Stimulated activated naive B cell treated with anti-CD40 and anti-IgM and Interleukin-4, amounts not matched to agents 10 μg/mL and 1 μg/mL and 100 μg/mL, for 72 hours (primary cell): Measurements from ENCODE around the gene PIGU.
"Not testable (repeated sequence)": the region's sequence is repeated elsewhere in the genome, so short reads cannot be mapped to it uniquely, and the experiment has no call there.

ENCODE experiments used
- ATAC-seq, 2 donors: fragments of 150-1000 bp; cut with Tn5 transposase; replicated peaks; 2 replicates each; pipeline ENCODE4 v1.10.0; 2021; ENCODE audit warnings: moderate library complexity in 1 of 2
- DNase-seq: peaks from one replicate; pipeline ENCODE4 v3.0.0; 2021
- H3K27ac Mint-ChIP-seq: one replicate; pipeline ENCODE4 v1.8.0; 2022; ENCODE audit warnings: mild to moderate bottlenecking, mixed read lengths
- H3K27me3 Mint-ChIP-seq, 2 donors: one replicate each; pipeline ENCODE4 v1.8.0; 2022; ENCODE audit warnings: mixed read lengths in 2 of 2
- H3K36me3 Mint-ChIP-seq, 2 donors: one replicate each; pipeline ENCODE4 v1.8.0; 2022; ENCODE audit warnings: mixed read lengths in 2 of 2, mild to moderate bottlenecking in 1 of 2
- H3K4me1 Mint-ChIP-seq, 2 donors: one replicate each; pipeline ENCODE4 v1.8.0; 2022; ENCODE audit warnings: mixed read lengths in 2 of 2, mild to moderate bottlenecking in 1 of 2
- H3K4me3 Mint-ChIP-seq, 2 donors: one replicate each; pipeline ENCODE4 v1.8.0; 2022; ENCODE audit warnings: mild to moderate bottlenecking in 2 of 2, mixed read lengths in 2 of 2, moderate library complexity in 1 of 2
- H3K9me3 Mint-ChIP-seq, 2 donors: one replicate each; pipeline ENCODE4 v1.8.0; 2022; ENCODE audit warnings: mixed read lengths in 2 of 2, mild to moderate bottlenecking in 1 of 2

Gene PIGU, protein sequence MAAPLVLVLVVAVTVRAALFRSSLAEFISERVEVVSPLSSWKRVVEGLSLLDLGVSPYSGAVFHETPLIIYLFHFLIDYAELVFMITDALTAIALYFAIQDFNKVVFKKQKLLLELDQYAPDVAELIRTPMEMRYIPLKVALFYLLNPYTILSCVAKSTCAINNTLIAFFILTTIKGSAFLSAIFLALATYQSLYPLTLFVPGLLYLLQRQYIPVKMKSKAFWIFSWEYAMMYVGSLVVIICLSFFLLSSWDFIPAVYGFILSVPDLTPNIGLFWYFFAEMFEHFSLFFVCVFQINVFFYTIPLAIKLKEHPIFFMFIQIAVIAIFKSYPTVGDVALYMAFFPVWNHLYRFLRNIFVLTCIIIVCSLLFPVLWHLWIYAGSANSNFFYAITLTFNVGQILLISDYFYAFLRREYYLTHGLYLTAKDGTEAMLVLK

DNA sequence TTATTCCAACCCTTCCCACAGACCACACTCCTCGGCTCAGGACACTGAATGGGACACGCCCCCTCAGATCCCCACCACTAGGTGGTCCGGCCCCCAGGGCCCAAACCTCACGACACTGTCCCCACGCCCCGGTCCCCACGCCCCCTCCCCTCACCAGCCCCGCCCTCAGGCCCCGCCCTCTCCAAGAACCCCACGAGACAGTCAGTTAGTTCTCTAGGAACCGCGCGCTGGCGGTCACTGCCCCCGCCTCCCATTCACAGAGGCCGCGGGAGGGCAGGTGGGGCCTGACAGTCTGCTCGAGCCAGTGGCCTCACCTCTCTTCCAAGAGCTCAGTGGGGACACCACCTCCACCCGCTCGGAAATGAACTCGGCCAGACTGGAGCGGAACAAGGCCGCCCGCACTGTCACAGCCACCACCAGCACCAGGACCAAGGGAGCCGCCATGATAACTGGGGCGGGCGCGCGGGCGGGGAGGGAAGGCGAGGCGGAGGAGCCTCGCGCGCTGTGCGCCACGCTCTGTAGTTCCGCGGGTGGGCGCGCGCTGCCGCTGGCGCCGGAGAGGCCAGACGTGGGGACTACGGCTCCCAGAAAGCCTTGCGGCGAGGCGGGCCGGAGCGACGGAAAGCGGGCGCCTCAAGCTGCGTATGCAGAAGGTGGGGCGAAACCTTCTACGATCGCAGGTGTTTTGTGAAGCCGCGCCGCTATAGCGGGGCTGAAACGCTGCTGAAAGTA is at the start of gene PIGU:
TSS of gene PIGU (minus strand) at position 451 of the 732 bp plus-strand sequence. CDS start at position 444, 7 bp downstream.
- DNase-seq: peak; percentile 96

GRCh38 chr20:34724172-34724571 is 47.3 kb upstream of the PIGU start:
- H3K27me3 Mint-ChIP-seq: no peaks in the 10 kb centered on the region
- H3K4me1 Mint-ChIP-seq: peaks cover 3 to 5% of the 10 kb centered on the region in 2 donors
- no peak for DNase-seq
- no peak overlapping the region for H3K4me3 Mint-ChIP-seq
- no peak overlapping the region for H3K27ac Mint-ChIP-seq
- peaks cover 31 to 38% of the 10 kb centered on the region in 2 donors for H3K36me3 Mint-ChIP-seq
- no peak for ATAC-seq
- no peaks in the 10 kb centered on the region for H3K9me3 Mint-ChIP-seq

More for the DNA sequence above, at the start of gene PIGU:
- Mint-ChIP-seq H3K36me3 (peaks cover 0 to 4% of the 10 kb centered on the region in 2 donors), H3K4me3 (peak within 1 kb of the TSS; percentile 88 to 99), H3K27ac (peak within 1 kb of the TSS; percentile 99), H3K9me3 (no peaks in the 10 kb centered on the region), H3K4me1 (peaks cover 11 to 20% of the 10 kb centered on the region in 2 donors), H3K27me3 (no peaks in the 10 kb centered on the region)
- ATAC-seq: peak; percentile 97 to 98

DNA sequence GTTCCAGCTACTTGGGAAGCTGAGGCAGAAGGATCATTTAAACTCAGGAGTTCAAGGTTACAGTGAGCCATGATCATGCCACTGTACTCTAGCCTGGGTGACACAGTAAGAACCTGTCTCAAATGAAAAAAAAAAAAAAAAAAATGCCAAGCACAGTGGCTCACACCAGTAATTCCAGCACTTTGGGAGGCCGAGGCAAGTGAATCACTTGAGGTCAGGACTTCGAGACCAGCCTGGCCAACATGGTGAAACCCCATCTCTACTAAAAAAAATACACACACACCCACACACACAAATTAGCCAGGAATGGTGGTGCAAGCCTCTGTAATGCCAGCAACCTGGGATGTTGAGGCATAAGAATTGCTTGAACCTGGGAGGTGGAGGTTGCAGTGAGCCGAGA is 45.7 kb upstream of the PIGU start:
- DNase-seq, H3K27ac Mint-ChIP-seq, H3K9me3 Mint-ChIP-seq, H3K27me3 Mint-ChIP-seq, ATAC-seq, H3K4me1 Mint-ChIP-seq, H3K4me3 Mint-ChIP-seq: not testable (repeated sequence)
- peaks cover 30 to 44% of the 10 kb centered on the region in 2 donors for H3K36me3 Mint-ChIP-seq

- H3K27ac Mint-ChIP-seq: no peak overlapping the region
Measured at GRCh38 chr20:34720266-34720665, 43.4 kb upstream of the PIGU start.

DNA sequence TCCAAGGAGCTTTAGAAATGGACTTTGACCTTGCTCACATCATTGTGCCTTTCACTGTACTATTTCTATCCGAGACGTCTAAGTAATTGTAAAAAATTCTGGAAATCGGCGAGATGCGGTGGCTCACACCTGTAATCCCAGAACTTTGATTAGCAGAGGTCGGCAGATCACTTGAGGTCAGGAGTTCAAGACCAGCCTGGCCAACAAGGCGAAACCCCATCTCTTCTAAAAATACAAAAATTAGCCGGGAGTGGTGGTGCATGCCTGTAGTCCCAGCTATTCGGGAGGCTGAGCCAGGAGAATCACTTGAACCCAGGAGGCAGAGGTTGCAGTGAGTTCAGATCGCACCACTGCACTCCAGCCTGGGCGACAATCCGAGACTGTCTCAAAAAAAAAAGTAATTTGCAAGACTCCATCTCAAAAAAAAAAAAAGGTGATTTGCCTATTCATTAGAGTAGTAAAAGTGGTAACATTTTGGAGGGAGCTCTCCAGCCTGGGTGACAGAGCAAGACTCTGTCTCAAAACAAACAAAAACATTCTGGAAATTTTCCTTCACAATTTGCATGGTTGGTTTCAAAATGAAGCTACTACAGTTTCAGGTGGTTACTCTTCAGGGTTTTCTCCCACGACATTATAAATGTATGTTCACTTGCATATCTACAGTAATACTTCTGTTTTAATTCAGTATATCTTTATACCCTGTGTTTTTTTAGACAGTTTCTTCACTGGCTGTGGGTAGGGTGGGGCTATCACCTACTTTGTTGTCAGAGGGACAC is 42.5 kb upstream of the PIGU start:
- not testable (repeated sequence) for H3K9me3 Mint-ChIP-seq, DNase-seq, H3K27me3 Mint-ChIP-seq, H3K27ac Mint-ChIP-seq, H3K4me3 Mint-ChIP-seq
- Mint-ChIP-seq H3K4me1 (peaks cover 3 to 12% of the 10 kb centered on the region in 2 donors), H3K36me3 (peaks cover 17 to 29% of the 10 kb centered on the region in 2 donors)
- ATAC-seq: peak; percentile 92 to 96

More at GRCh38 chr20:34720266-34720665, 43.4 kb upstream of the PIGU start:
- Mint-ChIP-seq H3K9me3 (no peaks in the 10 kb centered on the region), H3K4me3 (no peak overlapping the region), H3K27me3 (no peaks in the 10 kb centered on the region), H3K4me1 (peaks cover 3 to 12% of the 10 kb centered on the region in 2 donors), H3K36me3 (peaks cover 15 to 28% of the 10 kb centered on the region in 2 donors)
- DNase-seq (no peak), ATAC-seq (no peak)

- no peak overlapping the region for H3K27ac Mint-ChIP-seq
- H3K4me1 Mint-ChIP-seq: peaks cover 0 to 12% of the 10 kb centered on the region in 2 donors
- no peaks in the 10 kb centered on the region for H3K27me3 Mint-ChIP-seq
- no peak overlapping the region for H3K4me3 Mint-ChIP-seq
- peaks cover 22 to 36% of the 10 kb centered on the region in 2 donors for H3K36me3 Mint-ChIP-seq
- H3K9me3 Mint-ChIP-seq: no peaks in the 10 kb centered on the region
- ATAC-seq (no peak), DNase-seq (no peak)
Measured at GRCh38 chr20:34717230-34718095, 40.6 kb upstream of the PIGU start.

DNA sequence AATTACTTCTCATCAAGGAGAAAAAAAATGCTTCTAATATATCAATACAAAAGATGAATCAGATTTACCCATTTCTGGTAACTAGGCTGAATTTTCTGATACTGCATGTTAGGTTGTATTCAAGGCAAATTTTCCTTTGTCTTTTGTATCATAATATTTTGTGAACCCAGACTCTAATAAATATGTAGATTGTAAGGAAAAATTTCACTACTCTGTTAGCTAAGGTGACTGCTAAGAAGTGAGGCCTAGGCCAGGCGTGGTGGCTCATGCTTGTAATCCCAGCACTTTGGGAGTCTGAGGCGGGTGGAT is 40.0 kb upstream of the PIGU start:
- DNase-seq: no peak
- peaks cover 24 to 42% of the 10 kb centered on the region in 2 donors for H3K36me3 Mint-ChIP-seq
- H3K27me3 Mint-ChIP-seq: no peaks in the 10 kb centered on the region
- ATAC-seq: no peak
- no peak overlapping the region for H3K4me3 Mint-ChIP-seq
- peaks cover 0 to 13% of the 10 kb centered on the region in 2 donors for H3K4me1 Mint-ChIP-seq
- no peaks in the 10 kb centered on the region for H3K9me3 Mint-ChIP-seq
- no peak overlapping the region for H3K27ac Mint-ChIP-seq

- Mint-ChIP-seq H3K4me1 (peaks cover 12 to 26% of the 10 kb centered on the region in 2 donors), H3K9me3 (no peaks in the 10 kb centered on the region), H3K27me3 (peaks cover 0 to 4% of the 10 kb centered on the region in 2 donors), H3K36me3 (peaks cover 20 to 38% of the 10 kb centered on the region in 2 donors), H3K27ac (no peak overlapping the region), H3K4me3 (no peak overlapping the region)
- no peak for ATAC-seq
- DNase-seq: no peak
Measured at GRCh38 chr20:34715384-34715783, 38.5 kb upstream of the PIGU start.

GRCh38 chr20:34713944-34714515 is 37.1 kb upstream of the PIGU start:
- H3K27ac Mint-ChIP-seq, ATAC-seq, H3K27me3 Mint-ChIP-seq, H3K4me3 Mint-ChIP-seq, H3K9me3 Mint-ChIP-seq, DNase-seq: not testable (repeated sequence)
- peaks cover 15 to 26% of the 10 kb centered on the region in 2 donors for H3K4me1 Mint-ChIP-seq
- H3K36me3 Mint-ChIP-seq: peaks cover 20 to 38% of the 10 kb centered on the region in 2 donors

GRCh38 chr20:34713194-34713943 is 36.5 kb upstream of the PIGU start:
- Mint-ChIP-seq H3K27ac (no peak overlapping the region), H3K27me3 (peaks cover 0 to 4% of the 10 kb centered on the region in 2 donors), H3K9me3 (no peaks in the 10 kb centered on the region), H3K4me1 (peaks cover 19 to 32% of the 10 kb centered on the region in 2 donors), H3K4me3 (no peak overlapping the region), H3K36me3 (peaks cover 20 to 35% of the 10 kb centered on the region in 2 donors)
- DNase-seq (no peak), ATAC-seq (no peak)

DNA sequence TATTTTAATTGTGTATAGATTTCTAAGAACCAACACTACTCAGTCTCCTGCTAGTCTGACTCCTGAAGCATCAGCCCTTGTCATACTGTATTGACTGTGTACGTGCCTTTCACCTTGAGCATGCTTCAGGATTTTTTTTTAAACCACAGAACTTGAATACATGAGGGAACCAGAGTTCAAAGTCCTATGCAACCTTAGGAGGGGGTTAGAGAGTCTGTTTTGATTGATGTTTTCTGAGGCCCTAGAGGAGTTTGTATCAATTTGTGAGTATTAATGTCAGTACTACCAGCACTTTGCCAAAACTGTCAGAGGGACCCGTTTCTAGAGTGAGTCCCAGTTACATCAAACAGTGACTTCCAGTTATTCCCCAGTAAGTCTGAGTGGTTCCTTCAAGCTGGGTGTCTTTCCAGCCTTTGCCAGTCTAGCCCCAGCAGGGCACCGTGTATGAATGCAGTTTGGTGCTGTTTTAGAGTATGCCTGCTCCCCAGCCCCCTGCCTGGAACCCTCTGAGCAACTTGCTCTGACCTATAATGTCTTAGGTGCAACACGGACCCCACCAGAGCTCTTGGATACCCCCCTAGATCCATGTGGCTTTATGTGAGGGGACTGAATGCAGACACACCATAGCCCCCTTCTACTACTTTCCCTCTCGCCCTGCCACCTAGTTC is 35.8 kb upstream of the PIGU start:
- peaks cover 20 to 32% of the 10 kb centered on the region in 2 donors for H3K4me1 Mint-ChIP-seq
- H3K4me3 Mint-ChIP-seq: no peak overlapping the region
- H3K36me3 Mint-ChIP-seq: peaks cover 19 to 32% of the 10 kb centered on the region in 2 donors
- peaks cover 0 to 4% of the 10 kb centered on the region in 2 donors for H3K27me3 Mint-ChIP-seq
- H3K27ac Mint-ChIP-seq: no peak overlapping the region
- DNase-seq (no peak), ATAC-seq (no peak)
- no peaks in the 10 kb centered on the region for H3K9me3 Mint-ChIP-seq

GRCh38 chr20:34711813-34712430 is 35.0 kb upstream of the PIGU start:
- DNase-seq: no peak
- ATAC-seq: no peak
- Mint-ChIP-seq H3K36me3 (peaks cover 16 to 29% of the 10 kb centered on the region in 2 donors), H3K4me3 (no peak overlapping the region), H3K4me1 (peaks cover 20 to 28% of the 10 kb centered on the region in 2 donors), H3K9me3 (no peaks in the 10 kb centered on the region), H3K27me3 (peaks cover 0 to 4% of the 10 kb centered on the region in 2 donors), H3K27ac (peak overlapping the region; percentile 37)
